HG03175 (cell line): ENCODE measurements around the gene BCAS1.
A peak's percentile ranks its signal among the peaks of the same experiment; 100 is the strongest.

Source experiments
- ATAC-seq: cut with Tn5 transposase; IDR thresholded peaks from one replicate; pipeline ENCODE4 v1.9.1; 2021; ENCODE audit warnings: mild to moderate bottlenecking, moderate library complexity; ENCODE audit not compliant: unreplicated experiment

Gene BCAS1

DNA sequence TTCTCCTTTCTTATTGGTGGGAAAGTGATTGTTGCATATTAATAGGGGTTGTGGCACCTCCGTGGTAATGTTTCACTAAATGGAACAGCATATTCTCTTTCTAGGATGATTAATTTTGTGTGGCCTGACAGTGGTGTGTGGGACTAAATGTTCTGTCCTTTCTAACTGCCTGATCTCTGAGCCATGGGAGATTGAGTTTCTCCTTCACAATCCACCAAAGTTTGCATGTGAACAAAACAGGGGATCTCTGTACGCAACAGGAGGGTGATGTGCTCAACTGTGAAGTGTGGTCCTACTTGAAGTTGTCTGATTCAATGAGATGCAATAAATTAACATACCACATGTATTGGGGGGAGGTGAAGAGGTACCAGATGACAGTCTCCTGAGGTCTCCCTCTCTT is 19.3 kb downstream of the BCAS1 start:
- ATAC-seq = no peak

GRCh38 chr20:54048891-54049545 is 21.4 kb downstream of the BCAS1 start:
- ATAC-seq = no peak

- ATAC-seq = no peak
Measured at GRCh38 chr20:54048481-54048880, 21.9 kb downstream of the BCAS1 start.

- no peak for ATAC-seq
Measured at GRCh38 chr20:54047720-54048119, 22.7 kb downstream of the BCAS1 start.

DNA sequence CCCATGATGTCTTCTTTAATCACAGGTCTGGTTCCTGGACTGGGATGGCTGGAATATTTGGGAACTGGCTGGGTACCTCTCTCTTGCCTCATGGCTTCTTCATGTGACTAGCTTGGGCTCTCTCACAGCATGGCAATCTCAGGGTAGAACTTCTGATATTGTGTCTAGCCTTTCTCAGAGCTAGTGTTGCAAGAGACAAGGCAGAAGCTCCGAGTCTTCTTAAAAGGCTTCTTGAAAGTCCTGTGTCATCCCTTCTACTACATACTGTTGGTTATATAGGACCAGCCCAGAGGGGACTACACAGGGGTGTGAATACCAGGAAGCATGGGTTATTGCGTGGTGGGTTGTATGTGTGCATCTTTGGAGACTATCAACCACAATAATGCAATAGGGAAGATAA is 23.3 kb downstream of the BCAS1 start:
- ATAC-seq = no peak

DNA sequence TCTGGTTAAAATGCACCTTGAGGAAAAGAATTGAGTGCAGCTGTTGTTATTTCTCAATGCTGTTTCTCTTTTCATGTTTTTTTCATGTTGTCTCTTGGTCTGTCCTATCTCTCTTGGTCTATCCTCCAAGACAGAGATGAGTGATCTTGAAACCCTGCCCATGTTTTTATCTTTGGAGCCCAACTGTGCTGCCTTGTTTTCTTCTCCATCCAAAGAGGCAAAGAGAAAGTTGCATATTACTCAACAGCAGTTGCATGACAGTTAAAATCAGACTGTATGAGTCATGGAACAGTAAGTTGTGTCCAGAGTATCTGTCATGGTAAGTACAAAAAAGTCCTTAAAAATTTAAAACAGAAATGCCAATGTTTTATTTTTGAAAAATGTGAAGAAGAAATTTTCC is 26.2 kb downstream of the BCAS1 start:
- peak; percentile 44 for ATAC-seq

- no peak for ATAC-seq
Measured at GRCh38 chr20:54043076-54043967, 27.1 kb downstream of the BCAS1 start.

DNA sequence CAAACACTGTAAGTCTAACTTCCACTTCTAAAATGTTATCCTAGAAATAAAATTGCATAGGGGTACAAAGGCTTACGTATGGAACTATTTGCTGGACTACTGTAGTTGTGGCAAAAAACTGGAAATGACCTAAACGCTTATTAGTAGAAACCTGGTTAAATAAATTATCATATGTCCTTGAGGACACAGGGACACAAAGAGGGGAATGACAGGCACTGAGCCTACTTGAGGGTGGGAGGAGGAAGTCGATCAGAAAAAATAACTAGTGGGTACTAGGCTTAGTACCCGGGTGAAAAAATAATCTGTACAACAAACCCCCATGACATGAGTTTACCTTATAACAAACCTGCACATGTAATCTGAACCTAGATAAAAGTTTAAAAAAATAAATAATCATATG is 28.4 kb downstream of the BCAS1 start:
- ATAC-seq = no peak

GRCh38 chr20:54041336-54041735 is 29.1 kb downstream of the BCAS1 start:
- no peak for ATAC-seq

- ATAC-seq = no peak
Measured at GRCh38 chr20:54040531-54040930, 29.9 kb downstream of the BCAS1 start.

DNA sequence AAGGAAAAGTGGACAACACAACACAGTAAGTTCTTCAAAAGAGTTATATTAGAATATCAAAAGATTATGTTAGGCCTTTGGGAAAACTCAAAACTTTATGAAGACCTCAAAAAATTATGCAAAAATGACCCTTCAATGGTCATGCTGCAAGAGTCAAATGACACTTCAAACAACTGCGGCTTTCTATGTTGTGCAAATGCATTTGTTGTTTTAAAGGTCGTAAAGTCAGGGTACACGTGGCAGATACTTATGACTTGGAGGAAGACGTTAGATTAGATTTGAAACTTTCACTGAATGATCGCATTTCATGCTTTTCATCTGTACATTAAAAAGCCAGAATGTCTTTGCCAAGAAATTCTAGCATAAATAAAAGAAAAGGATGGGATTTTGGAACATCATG is 31.4 kb downstream of the BCAS1 start:
- ATAC-seq = no peak

GRCh38 chr20:54037525-54037924 is 32.9 kb downstream of the BCAS1 start:
- no peak for ATAC-seq

DNA sequence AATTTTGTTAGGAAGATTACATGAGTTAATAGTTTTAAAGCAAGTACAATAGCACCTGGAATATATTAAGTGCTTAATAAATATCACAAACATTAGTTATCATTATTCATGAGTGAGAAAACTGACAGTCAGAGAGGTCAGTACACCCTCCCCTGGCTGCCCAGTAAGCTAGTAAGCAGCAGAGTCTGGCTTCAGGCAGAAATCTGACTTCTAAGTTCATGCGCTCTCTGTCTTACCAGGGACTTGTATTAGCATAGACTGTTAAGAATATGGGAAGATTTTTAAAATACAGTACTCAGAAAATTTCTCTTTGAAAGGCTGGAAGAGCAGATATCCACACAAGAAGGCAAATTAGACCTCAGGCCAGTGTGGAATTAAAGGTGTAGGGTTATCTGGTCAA is 40.8 kb downstream of the BCAS1 start:
- ATAC-seq = no peak

DNA sequence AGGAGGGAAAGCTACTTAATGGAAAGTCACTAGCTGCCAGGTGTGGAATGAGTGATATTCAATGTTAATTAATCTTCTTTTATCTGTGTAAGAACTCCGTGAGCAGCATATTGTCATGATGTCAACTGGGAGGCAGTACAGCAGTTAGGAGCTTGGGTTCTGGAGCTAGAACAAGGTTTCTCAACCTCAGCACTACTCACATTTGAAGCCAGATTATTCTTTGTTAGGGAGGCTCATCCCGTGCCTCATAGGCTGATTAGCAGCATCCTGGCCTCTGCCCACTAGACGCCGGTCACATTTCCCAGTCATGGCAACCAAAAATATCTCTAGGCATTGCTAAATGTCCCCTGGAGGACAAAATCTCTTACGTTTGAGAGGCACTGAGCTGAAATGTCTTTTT is 41.2 kb downstream of the BCAS1 start:
- ATAC-seq = no peak

DNA sequence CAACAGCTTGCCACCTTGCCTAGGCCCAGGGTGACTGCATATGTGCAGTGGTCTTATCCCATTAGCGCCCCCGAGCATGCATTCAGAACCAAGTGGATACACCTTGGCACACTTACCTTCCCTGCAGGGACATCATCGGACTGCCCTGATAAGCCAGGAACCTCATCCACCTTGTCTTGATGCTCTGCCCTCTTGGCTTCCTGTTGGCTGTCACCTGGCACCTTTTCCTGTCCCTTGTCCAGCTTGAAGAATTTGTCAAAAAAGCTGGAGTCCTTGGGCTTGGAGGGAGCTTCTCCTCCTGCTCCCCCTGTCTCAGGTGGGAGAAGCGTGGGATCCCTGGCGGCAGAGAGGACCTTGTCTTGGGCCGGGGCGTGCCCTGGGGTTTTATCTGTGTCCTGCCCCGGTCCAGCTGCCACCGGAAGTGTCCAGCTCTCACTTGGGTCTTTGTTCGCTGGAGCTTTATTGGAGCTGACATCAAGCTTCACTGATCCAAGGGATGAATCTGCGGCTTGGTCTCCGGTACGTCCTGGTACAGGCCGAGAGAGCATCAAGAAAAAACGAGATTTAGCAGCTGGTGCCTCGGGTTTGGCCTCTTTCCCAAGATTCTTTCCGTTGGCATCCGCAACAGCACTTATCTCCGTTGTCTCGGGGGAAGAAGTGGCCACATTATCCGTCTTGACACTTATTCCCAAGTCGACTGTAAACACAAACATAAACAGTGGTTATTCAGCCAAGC is 42.0 kb downstream of the BCAS1 start:
- ATAC-seq = no peak

DNA sequence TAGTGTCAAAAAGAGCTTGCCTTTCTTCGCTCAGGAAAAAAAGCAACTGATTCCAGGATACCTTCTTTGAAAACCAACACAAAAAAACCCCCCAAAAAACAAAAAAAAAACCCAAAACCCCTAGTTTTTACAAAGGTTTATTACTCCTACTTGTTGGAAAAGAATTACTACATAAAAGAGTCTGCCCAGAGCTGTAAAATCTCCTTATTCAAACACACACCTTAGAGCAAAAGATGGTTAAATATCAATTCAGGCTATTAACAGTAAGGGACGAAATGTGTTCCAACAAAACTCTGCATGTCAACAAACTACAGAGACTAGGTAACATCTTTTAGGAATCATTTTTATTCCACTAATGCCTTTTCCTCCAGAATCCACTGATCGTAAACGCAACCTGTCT is 42.7 kb downstream of the BCAS1 start:
- no peak for ATAC-seq

- no peak for ATAC-seq
Measured at GRCh38 chr20:54026295-54027064, 43.9 kb downstream of the BCAS1 start.

DNA sequence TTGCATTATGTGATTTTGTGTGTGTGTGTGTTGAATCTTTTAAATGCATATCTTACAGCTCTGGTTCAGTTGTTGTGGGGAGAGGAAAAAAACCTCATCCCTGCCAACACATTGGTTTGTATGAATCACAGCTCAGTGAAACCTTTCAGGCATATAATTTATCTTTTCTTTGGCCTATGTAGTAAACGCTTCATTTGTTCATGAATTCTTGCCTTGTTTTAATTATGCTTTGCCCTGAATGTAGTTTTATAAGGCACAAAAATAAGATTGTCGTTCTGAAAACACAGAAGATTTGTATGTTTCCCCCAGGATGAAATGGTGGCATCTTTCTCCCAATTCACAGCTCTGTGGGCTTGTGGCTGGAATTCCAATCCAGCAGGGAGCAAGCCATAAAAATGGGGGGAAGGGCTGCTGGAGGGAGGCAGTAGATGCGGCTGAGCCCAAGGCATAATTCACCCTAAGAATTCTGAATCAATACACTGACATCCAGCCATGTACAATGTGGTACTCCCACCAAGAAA is 45.1 kb downstream of the BCAS1 start:
- ATAC-seq = no peak

GRCh38 chr20:54023406-54023805 is 47.0 kb downstream of the BCAS1 start:
- no peak for ATAC-seq

GRCh38 chr20:54021446-54022235 is 48.8 kb downstream of the BCAS1 start:
- ATAC-seq = no peak
